Fibroblast of lung (primary cell): Measurements from ENCODE around the gene PCMT1. TPM values are rescaled to one million over a fixed set of nuclear protein-coding genes. Genes with fewer than 3 reads are reported as not detected.
"Not testable (repeated sequence)": the region's sequence is repeated elsewhere in the genome, so short reads cannot be mapped to it uniquely, and the experiment has no call there.

Experiments used
- DNase-seq, 2 donors: peaks; one replicate each; pipeline versions ENCODE4 v3.0.0 to v3.0.0-alpha.2; 2010; ENCODE audit warnings: low read depth in 2 of 2
- H2AFZ ChIP-seq: 2 replicates; pipeline ENCODE4 v1.5.1; 2012; ENCODE audit warnings: low read length, control low read depth, inconsistent platforms
- H3K27ac ChIP-seq: 2 replicates; pipeline ENCODE4 v1.5.1; 2011; ENCODE audit warnings: low read length, control low read depth; ENCODE audit not compliant: insufficient read depth
- H3K27me3 ChIP-seq: 2 replicates; pipeline ENCODE4 v1.5.1; 2011; ENCODE audit warnings: mild to moderate bottlenecking, low read length; ENCODE audit not compliant: control insufficient read depth, insufficient read depth
- H3K36me3 ChIP-seq: 2 replicates; pipeline ENCODE4 v1.5.1; 2011; ENCODE audit warnings: low read length; ENCODE audit not compliant: control insufficient read depth, insufficient read depth
- H3K4me1 ChIP-seq: 2 replicates; pipeline ENCODE4 v1.5.1; 2011; ENCODE audit warnings: low read length; ENCODE audit not compliant: control insufficient read depth, insufficient read depth; ENCODE audit errors: extremely low read depth
- H3K4me2 ChIP-seq: 2 replicates; pipeline ENCODE4 v1.5.1; 2011; ENCODE audit warnings: low read length, control low read depth; ENCODE audit not compliant: insufficient read depth; ENCODE audit errors: extremely low read depth
- H3K4me3 ChIP-seq, 4 experiments: fragments of 200-600 bp in 1 of 4; sonication (generic) in 1 of 4; replicated peaks in 1 of 4; 2 replicates each; pipeline ENCODE4 v1.5.1; 2011 to 2016; ENCODE audit warnings: low read length in 4 of 4, low read depth in 3 of 4, mild to moderate bottlenecking in 3 of 4, control low read depth in 2 of 4, inconsistent platforms in 1 of 4, mixed read lengths in 1 of 4; ENCODE audit not compliant: insufficient read depth in 1 of 4; ENCODE audit errors: control extremely low read depth in 1 of 4
- H3K79me2 ChIP-seq: 2 replicates; pipeline ENCODE4 v1.5.1; 2012; ENCODE audit warnings: mild to moderate bottlenecking, low read length, inconsistent platforms; ENCODE audit not compliant: control insufficient read depth, insufficient read depth
- H3K9ac ChIP-seq: 2 replicates; pipeline ENCODE4 v1.5.1; 2011; ENCODE audit warnings: mild to moderate bottlenecking, low read length, control low read depth; ENCODE audit not compliant: insufficient read depth
- H3K9me3 ChIP-seq: 2 replicates; pipeline ENCODE4 v1.5.1; 2012; ENCODE audit warnings: low read depth, low read length; ENCODE audit not compliant: control insufficient read depth, insufficient read depth
- H4K20me1 ChIP-seq: 2 replicates; pipeline ENCODE4 v1.5.1; 2011; ENCODE audit warnings: low read length; ENCODE audit not compliant: control insufficient read depth, insufficient read depth; ENCODE audit errors: extremely low read depth
- CTCF ChIP-seq, 2 donors: IDR thresholded peaks in 1 of 2; conservative IDR thresholded peaks in 1 of 2; 1 replicate in 1 of 2; 2 replicates in 1 of 2; pipeline ENCODE4 v1.5.1; 2011 to 2012; ENCODE audit warnings: low read length in 2 of 2, control low read depth in 1 of 2, inconsistent platforms in 1 of 2, low read depth in 1 of 2, mild to moderate bottlenecking in 1 of 2
- EZH2 ChIP-seq: IDR thresholded peaks from 2 replicates; pipeline ENCODE4 v1.5.1; 2012; ENCODE audit warnings: low read length, control low read depth, mild to moderate bottlenecking; ENCODE audit errors: missing control alignments
- polyA plus RNA-seq, 2 donors: library from polyadenylated mRNA; depleted of rRNA in 1 of 2; stranded (reverse) in 1 of 2; unstranded in 1 of 2; fragments of >200 nt; gene quantifications; 2 replicates each; pipeline ENCODE4 v1.2.1, GENCODE V29; 2011 to 2012; ENCODE audit warnings: missing spikeins in 1 of 2
- total RNA-seq: library from RNA; depleted of rRNA; stranded (reverse); fragments of >200 nt; gene quantifications from 2 replicates; pipeline ENCODE4 v1.2.1, GENCODE V29; 2014

Gene PCMT1
- total and polyA plus RNA-seq, 2 donors (not counting 1 experiment from before 2014, with no cell fraction given), result 81.3 to 172 TPM

DNA sequence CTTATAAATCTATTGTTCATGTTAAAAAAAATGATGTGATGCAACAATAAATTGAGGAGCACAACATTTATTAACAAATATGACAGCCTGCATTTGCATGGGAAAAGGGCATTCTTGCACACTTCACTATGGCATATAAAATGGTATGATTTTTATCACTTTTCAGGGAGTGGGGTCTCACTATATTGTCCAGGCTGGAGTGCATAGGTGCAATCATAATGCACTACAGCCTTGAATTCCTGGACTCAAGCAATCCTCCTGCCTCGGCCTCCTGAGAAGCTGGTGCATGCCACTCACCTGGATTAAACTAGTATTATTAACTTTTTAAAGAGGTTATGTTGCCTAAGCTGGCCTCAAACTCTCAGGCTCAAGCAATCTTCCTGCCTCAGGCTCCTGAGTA is 14.6 kb upstream of the PCMT1 start:
- H3K36me3 ChIP-seq, result peaks cover 5% of the 10 kb centered on the region
- no peak overlapping the region for H3K4me3 ChIP-seq
- no peaks in the 10 kb centered on the region for H3K27me3 ChIP-seq
- no peak for DNase-seq
- no peak overlapping the region for H3K9ac ChIP-seq
- H4K20me1 ChIP-seq, result no peaks in the 10 kb centered on the region
- H2AFZ ChIP-seq, result no peak overlapping the region
- no peak overlapping the region for H3K4me2 ChIP-seq
- no peaks in the 10 kb centered on the region for H3K4me1 ChIP-seq
- no peak overlapping the region for H3K27ac ChIP-seq
- TF ChIP-seq EZH2 (no peak), CTCF (conservative IDR thresholded peaks at IDR 0.05 in 1 of 2, IDR thresholded peaks at IDR 0.05 in 1 of 2; ENCODE audit: low read depth in 1 of 2, low read length in 2 of 2) (no peak)
- no peaks in the 10 kb centered on the region for H3K9me3 ChIP-seq
- H3K79me2 ChIP-seq, result no peaks in the 10 kb centered on the region

DNA sequence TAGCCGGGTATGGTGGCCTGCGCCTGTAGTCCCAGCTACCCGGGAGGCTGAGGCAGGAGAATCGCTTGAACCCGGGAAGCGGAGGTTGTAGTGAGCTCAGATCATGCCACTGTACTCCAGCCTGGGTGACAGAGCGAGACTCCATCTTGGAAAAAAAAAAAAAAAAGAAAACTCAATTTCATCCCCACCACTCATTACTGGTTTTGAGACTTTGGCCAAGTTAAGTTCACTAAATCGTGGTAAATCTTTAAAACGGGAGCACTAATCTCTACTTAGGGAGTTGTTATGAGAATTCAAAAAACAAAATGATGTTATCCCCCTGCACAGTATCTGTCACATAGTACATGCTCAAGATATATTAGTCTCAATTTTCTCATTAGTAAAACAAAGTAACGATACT is 4.3 kb upstream of the PCMT1 start:
- H3K27ac ChIP-seq, H3K4me1 ChIP-seq, H3K9ac ChIP-seq, H3K27me3 ChIP-seq, H3K36me3 ChIP-seq, DNase-seq, H4K20me1 ChIP-seq, H2AFZ ChIP-seq, H3K9me3 ChIP-seq: not testable (repeated sequence)
- Histone ChIP-seq H3K79me2 (peaks cover 22% of the 10 kb centered on the region), H3K4me2 (peak overlapping the region; percentile 20), H3K4me3 (peak overlapping the region in 3 of 4 experiments; percentile 71 to 98 (median 88))

DNA sequence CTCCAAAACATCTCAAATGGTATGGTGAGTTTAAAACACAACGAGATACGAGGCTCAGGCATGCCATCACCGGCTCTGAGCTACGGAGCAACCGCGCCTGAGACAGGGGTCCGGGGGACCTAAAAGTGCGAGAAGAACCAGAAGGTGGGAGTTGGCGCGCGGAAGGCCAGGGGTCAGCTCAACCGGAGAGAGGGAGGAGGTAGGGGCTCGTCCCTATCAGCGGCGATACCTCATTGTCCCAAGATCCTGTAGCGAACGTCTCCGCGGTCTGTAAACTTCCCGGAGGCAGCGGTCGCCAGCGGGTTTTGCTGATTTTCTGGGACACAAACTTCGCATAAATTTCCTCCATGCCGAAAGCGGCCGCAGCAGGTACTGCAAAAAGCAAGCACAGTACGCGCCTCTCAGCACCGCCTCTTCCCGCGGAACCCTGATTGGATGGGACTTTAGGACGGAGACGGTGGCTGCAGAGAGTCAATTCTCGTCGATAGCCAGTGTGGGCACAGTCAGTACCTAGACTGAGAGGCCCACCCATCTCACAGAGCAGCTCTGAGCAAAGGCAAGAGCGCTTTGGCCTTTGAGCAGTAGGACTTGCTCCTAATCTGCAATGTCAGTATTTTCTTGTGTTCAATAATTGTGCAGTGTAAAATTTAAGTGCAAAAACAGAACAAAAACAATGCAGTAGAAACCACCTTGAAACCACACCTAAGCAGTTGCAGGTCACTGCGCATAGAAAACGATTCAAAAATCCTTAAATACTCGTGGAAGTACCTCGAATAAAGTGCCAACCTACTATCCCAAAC is 3.2 kb upstream of the PCMT1 start, which contains the start of gene NUP43:
NUP43 (minus strand) TSS at position 383 of the 800 bp plus-strand sequence; CDS start at position 349, 34 bp downstream.
- Histone ChIP-seq H4K20me1 (no peaks in the 10 kb centered on the region), H3K36me3 (peaks cover 1% of the 10 kb centered on the region), H3K27ac (peak within 1 kb of the TSS; percentile 72), H2AFZ (peak within 1 kb of the TSS; percentile 90), H3K9ac (peak within 1 kb of the TSS; percentile 75), H3K27me3 (no peaks in the 10 kb centered on the region), H3K4me1 (peaks cover 3% of the 10 kb centered on the region), H3K4me3 (peak within 1 kb of the TSS; percentile 71 to 98 (median 89)), H3K4me2 (peak within 1 kb of the TSS; percentile 69), H3K9me3 (no peaks in the 10 kb centered on the region), H3K79me2 (peaks cover 32% of the 10 kb centered on the region)
- TF ChIP-seq CTCF (conservative IDR thresholded peaks at IDR 0.05 in 1 of 2, IDR thresholded peaks at IDR 0.05 in 1 of 2; ENCODE audit: low read depth in 1 of 2, low read length in 2 of 2), result peak; percentile 28 to 46
- TF ChIP-seq EZH2, result no peak
- DNase-seq, result peak; percentile 95 to 96

- Histone ChIP-seq H3K79me2 (peaks cover 60% of the 10 kb centered on the region), H3K9ac (peak overlapping the region; percentile 83), H3K4me3 (peak overlapping the region in 3 of 4 experiments; percentile 33 to 98 (median 97)), H3K27ac (peak overlapping the region; percentile 88), H3K4me2 (peak overlapping the region; percentile 44)
- H3K9me3 ChIP-seq, H2AFZ ChIP-seq, H3K27me3 ChIP-seq, H3K36me3 ChIP-seq, H3K4me1 ChIP-seq, DNase-seq, H4K20me1 ChIP-seq: not testable (repeated sequence)
These were observed 403 bp upstream of the PCMT1 start for GRCh38 chr6:149749082-149749593.
